Central memory CD4-positive, alpha-beta T cell (primary cell): ENCODE measurements around the gene TINAGL1.

Experiments
- DNase-seq: peaks from one replicate; pipeline ENCODE4 v3.0.0; 2022

The TINAGL1 gene

DNA sequence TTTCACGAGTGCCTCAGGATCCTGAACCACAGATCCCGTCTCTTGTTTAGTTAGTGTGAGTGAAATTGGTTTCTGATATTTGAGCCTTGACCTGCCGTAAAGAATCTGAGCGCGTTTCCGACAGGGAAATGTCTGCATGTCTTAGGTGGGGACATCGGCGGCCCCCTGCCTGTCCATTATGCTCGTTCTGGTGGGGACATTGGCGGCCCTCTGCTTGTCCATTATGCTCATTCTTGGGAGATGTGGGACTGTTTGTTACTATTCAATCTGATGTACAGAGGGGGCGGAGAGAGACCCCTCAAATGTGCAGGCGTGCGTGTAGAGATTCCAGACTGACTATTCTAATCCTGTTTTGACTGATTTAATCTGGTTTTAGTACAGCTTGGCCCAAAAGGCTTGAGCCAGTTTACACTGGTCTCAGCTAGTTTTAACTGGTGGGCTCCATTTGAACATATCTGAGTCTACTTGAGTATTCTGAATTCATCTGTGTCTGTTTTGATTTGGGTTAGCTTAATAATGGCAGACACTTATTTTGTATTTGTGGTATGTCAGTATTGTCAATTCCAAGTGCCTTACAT is 6.6 kb upstream of the TINAGL1 start:
- no peak for DNase-seq

DNA sequence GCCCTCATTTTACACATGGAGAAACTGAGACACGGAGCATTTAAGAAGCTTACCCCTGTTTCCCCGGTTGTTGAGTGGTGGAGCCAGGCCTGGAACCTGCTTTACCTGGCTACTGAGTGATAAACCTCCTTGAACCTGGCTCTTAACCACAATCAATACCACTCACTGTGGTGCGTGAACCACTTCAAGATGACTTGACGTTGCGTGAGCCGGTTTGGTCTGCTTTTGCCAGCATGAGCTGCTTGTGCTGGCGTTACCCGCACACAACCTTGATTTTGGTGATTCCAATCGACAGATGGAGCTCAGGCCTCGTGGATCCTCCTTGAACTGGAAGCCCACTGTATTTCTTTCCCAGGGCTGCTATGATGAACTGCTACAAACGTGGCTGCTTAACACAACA is 6.1 kb upstream of the TINAGL1 start:
- no peak for DNase-seq

DNA sequence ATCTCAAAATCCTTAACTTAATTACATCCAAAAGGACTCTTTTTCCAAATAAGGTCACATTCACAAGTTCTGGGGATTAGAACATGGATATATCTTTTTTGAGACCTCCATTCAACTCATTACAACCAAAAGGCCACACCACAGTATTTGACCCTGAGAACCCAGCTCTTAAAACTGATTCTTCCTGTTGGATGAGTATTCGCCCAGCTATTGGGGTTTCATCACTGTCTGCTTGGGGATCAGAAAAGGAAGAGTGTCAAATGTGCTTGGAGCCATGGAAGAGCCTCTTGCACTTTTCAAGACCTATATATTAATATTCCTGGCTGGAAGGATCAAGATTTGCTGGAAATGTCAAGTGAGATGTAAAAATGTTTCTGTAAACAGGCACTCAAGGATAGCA is 5.4 kb upstream of the TINAGL1 start:
- DNase-seq, result no peak

DNA sequence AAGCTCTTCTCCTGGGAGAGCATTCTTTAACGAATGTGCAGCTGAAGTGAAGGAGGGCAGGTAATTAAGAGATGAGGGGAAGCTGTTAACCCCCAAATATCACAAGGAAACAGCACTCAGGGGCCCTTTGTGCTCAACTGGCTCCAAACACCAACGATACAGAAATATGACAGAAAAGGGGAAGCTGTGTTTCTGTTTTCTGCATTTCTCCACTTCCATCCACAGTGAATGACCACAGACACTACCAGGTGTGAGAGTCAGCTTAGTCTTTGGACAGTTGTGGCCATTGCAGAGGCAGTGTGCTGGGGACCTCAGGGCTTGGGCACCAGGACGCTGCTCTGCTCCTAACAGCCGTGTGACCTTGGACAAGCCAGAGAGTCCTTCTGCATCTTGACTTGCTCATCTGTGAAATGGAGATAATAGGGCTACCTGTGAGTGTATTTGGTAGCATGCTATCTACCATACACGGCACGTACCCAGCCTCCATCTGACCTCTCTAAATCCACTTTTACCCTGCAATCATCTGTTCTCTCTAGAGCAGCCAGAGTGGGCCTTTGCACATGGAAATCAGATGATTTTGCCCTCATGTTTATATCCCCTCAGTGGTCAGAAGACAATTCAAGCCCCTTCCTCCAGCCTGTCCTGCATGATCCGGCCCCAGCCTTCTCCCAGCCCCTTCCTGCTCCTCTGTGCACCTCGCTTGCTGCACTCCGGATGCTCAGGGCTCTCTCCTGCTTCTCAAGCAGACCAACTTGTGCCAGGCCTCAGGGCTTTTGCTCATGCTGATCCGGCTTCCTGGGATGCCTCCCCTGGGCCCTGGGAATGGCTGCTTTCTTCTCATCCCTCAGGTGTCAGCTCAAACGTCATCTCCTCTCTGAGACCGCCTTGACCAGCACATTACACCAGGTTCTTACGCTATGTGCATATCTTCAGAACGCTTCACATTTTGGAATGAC is 4.7 kb upstream of the TINAGL1 start:
- no peak for DNase-seq

DNA sequence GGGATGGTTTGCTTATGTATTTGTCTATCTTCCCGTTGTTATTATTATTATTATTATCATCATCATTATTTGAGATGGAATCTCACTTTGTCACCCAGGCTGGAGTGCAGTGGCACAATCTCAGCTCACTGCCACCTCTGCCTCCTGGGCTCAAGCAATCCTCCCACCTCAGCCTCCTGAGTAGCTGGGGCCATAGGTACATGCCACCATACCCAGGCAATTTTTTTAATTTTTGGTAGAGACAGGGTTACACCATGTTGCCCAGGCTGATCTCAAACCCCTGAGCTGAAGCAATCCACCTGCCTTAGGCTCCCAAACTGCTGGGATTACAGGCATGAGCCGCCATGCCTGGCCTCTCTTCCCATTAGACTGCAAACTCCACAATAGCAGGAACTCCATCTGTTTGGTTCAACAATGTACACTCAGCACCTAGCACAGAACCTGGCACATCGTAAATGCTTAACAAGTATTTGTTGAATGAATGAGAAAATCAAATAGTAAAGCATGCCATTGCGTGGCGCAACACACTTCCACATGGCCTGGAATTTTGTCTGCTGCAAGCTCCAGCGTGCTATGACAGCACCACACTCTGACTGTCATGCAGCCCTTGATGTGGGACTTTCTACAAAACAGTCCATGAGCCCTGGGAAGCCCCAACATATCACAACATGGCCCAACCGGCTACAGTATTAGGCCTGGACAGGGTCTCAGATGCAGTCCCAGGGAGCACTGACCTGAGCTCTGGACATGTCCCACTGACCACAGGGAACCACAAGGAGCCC is 3.8 kb upstream of the TINAGL1 start:
- no peak for DNase-seq

DNA sequence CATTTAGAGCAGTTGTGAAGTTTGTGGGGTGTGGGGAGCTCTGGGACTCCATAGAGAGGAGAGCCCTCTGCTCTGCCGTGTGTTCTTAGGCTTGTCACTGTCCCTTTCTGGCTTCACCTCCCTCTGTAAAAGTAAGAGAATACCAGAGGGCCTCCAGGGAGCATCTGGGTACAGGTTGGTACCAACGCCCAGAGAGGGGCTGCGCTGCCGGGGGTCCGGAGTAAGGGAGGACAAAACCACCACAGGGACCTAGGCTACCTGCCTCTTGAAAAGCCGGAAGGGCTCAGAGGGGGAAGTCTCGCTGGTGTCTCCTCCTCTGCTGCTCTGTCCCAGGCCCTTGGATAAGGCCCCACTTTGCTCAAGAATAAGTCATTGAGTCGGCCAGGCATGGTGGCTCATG is 3.1 kb upstream of the TINAGL1 start:
- no peak for DNase-seq

DNA sequence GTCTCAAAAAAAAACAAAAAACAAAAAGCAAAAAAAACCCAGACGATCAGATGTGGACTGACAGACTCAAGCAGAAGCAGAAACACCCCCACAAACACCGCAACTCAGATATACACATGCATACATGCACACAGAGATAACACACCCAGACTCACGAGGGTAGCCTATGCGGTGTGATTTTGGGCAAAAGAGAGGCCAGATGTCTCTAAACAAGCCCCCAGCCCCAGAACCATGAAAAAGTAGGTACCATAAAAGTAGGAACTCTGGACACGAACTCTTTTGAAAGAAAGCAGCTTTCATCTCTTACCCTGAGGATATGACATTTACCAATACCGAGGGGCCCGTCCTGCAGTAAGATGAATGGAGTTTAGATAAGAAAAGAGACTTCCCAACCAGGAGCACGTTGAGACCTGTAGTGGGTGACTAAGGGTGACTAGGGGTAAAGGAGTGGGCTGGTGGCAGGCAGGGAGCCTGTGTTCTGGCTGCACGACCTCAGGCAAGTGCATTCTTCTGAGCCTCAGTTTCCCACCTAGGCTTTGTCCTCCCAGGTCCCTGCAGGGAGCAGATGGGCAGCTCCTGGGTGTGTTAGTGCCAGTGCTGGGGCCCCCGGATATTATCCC is 1.5 kb upstream of the TINAGL1 start:
- no peak for DNase-seq

DNA sequence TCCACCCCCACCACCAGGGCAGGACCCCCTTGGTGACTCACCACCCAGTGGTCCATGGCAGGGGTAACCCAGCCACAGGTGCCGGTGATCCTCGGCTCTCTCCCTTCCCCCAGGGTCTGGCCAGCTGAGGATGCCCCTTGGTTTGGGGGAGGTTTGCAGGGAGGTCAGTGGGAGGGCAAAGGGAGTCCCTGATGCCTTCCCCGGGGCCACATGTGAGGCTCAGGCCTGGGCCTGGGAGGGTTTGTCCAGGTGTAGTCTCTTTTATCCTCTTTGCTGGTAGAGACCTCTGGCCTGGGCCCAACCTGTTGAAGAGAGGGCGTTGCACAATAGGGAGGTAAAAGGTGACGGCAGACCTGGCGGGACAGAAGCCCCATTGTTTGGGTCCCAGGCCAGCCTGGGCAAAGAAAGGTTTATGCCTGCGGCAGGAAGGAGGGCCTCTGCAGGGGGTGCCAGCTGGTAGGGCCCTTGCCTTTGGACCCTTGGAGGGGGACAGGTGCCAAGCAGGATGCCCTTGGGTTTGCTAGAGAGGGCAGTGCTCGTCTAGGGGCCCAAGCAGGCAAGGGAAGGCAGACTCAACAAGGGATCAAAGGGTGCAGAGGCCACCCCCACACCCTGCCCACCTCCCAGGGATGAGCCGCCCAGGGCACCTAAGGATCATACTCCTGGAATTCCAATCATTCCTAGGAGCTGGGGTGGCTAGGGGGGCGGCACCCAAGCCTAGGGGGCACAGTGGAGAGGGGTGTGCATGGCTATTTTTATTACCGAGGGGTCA is 760 bp upstream of the TINAGL1 start:
- no peak for DNase-seq

DNA sequence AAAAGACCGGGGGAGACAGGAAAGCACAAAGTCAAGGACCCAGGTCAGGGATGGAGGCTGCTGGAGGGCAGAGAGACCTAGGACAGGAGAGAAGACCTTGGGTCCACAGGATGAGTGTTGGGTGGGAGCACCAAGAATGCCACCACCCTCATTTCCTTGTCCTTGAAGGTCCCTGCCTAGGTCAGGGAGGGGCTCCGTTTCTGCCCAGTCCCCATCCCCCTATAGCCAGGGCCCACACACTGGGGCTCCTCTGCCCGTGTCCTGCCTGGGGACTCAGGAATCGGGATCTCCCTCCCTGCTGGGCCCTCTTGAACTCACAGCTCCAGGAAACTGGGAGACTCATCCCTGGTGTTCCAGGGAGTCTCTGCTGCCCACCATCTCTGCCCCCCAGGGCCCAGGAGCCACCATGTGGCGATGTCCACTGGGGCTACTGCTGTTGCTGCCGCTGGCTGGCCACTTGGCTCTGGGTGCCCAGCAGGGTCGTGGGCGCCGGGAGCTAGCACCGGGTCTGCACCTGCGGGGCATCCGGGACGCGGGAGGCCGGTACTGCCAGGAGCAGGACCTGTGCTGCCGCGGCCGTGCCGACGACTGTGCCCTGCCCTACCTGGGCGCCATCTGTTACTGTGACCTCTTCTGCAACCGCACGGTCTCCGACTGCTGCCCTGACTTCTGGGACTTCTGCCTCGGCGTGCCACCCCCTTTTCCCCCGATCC is 584 bp downstream of the TINAGL1 start:
- no peak for DNase-seq

DNA sequence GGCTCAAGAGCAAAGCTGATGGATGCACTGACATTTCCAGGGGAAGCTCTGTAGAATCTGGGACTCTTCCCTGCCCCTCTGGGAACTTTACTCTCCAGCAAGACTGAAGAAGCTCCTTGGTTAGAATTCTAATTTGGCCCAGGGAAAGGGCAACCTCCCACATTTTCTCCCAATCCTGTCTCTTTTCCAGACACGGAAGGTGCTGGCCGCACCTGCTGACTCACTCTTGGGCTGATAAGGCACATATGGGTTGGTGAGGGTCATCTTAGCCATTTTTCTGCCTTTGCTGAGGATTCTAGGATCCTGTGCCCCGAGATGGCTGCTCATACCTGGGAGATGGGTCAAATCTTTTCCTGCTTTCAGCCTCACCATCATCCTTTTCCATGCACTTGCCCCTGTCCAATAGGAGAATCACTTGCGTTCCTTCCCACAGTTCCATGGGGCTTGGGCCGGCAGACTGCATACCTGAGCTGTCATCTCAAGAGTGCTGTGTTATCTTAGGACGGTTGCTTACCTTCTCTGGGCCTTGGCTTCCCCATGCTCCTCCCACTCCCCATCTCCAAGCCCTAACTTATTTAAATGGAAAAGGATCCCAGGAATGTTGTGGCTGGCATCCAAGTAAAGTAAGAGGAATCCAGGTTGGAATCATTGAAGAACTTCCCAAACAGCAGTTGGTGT is 1.3 kb downstream of the TINAGL1 start:
- DNase-seq, result no peak

DNA sequence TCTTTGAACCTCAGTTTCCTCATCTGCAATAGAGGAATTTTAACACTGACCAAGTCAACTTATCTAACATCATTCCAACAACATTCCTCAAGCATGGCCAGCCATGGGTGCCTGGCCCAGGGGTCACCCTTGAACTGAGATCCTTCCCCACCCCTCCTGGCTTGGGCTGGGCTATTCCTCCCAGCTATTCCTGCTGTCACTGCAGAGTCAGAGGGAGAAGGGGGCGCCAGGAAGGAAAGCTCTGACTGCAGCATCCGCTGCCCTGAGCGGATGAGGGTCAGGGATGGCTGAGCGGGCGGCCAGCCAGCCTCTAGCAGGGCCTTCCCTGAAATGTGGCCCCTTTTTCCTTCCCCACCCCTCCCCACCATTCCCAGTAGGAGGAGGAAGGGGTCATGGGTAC is 3.1 kb downstream of the TINAGL1 start:
- DNase-seq, result no peak

DNA sequence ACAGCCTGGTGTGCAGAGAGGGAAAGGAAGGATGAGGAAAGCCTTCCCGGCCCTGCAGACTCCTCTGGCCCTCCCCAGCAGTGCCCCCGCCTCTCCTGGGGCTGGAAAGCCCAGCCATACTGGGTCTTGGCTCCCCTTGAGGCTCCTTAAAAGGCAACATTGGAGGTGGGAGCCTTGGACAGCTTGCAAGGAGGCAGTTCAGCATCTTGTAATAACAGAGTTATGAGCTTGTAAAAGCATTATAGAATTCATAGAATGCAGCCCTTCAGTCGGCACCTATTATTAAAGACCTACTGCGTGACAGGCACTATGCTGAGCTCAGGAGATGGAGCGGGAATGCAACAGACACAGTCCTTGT is 4.2 kb downstream of the TINAGL1 start:
- no peak for DNase-seq

DNA sequence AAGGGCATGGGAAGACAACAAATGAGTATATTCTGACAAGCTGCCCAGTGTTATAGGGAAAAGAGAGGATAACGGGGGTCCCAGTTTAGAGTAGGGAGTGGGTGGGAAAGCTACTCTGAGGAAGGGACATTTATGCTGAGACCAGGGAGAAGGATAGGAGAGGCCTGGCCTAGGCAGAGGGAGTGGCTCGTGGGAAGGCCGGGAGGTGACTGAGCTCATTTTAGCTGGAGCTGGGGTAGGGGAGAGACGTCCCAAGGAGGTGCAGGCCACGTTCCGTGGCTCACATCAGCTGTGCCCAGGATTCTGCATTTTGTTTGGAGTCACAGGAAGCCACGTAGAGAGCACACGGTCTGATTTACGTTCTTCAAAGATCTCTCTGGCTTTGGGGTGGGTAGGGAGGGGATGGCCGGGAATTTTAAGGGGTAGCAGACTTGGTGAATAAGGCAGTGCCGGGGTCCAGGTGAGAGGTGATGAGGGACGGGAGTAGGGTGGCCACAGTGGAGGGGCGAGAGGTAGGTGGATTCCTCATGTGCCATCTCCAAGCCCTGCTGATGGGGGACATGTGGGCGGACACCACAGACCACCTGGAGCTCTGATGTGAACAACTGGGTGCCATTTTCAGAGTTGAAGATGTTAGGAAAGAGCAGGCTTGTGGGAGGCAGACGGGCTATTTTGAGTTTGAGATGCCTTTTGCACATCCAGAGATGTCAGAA is 4.7 kb downstream of the TINAGL1 start:
- no peak for DNase-seq

DNA sequence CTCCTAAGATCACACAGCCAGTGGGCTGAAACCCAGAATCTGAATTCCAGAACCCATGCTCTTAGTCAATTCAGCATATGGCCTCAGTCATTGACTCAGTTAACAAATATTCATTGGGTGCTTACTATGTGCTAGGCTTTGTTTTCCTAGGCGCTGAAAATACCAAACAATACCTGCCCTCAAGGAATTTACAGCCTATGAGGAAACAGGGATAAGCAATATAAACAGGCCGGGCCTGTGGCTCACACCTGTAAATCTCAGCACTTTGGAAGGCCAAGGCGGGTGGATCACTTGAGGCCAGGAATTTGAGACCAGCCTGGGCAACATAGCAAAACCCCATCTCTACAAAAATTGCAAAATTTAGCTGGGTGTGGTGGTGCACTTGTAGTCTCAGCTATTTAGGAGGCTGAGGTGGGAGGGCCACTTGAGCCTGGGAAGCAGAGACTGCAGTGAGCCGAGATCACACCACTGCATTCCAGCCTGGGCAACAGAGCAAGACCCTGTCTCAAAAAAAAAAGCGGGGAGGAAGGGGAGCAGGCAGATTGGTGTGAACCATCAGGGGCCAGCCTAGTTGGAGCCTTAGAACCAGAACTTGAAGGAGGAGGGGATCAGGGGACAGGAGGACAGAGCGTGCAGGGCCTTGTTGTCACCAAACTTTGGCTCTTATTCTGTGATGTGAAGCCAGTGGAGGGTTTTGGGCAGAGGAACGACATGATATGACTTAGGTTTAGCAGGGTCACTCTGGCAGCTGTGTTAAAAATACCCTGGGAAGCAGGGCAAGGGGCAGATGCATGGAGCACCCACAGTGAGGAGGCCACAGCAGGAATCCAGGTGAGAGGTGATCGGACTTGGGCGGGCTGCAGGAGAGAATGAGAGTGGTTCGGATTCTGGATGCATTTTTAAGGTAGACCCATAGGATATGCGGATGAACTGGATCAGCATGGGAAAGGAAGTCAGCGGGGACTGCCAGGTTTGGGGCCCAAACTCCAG is 5.8 kb downstream of the TINAGL1 start:
- DNase-seq, result no peak

DNA sequence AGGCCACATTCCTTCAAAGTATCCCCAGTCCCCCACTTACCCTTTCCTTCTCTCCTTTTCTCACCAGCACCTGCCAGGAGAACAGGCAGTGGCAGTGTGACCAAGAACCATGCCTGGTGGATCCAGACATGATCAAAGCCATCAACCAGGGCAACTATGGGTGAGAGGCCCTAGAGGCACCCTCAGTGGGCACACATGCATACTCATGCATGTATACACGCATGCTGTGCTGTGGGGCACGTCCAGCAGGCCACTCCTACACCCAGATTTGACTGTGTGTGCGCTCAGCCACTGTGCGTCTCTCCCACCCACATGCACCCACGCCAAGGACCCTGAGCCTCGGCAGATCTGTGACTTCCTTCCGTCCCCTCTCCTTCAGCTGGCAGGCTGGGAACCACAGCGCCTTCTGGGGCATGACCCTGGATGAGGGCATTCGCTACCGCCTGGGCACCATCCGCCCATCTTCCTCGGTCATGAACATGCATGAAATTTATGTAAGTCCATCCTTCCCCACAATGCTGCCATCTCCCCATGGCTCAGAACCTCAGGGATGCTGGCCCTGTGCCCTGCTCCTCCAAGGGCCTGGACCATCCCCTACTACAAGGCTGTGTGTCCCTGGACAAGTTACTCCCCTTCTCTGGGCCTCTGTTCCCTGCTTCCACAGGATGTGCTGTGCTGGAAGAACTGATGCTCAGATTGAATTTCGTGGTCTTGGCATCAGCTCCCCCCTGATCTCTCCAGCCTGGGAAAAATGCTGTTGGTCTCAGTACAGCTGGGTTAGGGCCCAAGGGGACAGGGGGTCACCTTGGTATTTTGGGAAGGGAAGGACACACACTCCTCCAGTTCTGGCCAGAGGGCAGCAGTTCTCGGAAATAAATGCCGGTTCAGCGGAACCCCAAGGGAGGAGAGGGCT is 7.0 kb downstream of the TINAGL1 start:
- no peak for DNase-seq

DNA sequence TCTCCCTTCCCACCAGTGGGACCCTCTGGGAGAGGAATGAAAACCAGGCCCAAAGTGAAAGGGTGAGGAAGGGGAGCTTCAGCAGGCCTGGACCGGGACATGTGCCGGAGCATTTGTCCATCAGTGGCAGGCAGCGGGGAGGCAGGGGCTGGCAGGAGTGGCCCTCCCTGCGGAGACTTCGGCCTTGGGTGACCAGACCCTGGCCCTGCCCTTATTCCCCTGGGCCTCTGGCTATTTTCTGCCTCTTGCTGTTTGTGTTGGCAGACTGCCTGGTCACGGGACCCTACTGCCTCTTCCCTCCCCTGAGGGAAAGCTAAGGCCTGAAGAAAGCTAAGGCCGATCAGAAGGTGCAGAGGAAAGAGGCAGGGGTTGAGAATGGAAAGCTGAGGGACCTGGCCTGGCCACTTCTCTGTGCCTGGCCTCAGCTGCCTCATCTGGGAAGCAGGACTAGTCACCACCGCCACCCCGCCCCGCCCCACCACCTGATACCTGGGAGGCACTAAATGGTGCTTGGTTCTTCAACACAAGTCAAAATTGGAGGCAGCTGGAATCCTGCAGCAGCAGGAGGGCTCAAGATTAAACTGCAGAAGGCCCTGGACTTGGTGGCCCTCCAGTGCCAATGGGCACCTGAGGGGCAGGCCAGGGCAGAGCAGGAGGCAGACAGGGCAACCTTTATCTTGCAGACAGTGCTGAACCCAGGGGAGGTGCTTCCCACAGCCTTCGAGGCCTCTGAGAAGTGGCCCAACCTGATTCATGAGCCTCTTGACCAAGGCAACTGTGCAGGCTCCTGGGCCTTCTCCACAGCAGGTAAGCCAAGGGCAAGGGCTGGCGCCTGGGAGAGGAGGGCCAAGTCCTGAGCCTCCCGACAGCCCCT is 7.9 kb downstream of the TINAGL1 start:
- no peak for DNase-seq
